Fibroblast of mammary gland (primary cell): Measurements from ENCODE around the gene DNAH17.

Experiments
- DNase-seq: peaks from one replicate; pipeline ENCODE4 v3.0.0-alpha.2; 2010; ENCODE audit warnings: low read depth
- H3K4me3 ChIP-seq: 2 replicates; pipeline ENCODE4 v1.5.1; 2011; ENCODE audit warnings: low read depth, mild to moderate bottlenecking, low read length, moderate library complexity; ENCODE audit not compliant: control insufficient read depth
- TF ChIP-seq, protein P1 (sequence below): conservative IDR thresholded peaks from 2 replicates; pipeline ENCODE4 v1.5.1; 2011; ENCODE audit warnings: low read depth, low read length, inconsistent platforms; ENCODE audit not compliant: control insufficient read depth, insufficient read depth

The DNAH17 gene

GRCh38 chr17:78544881-78545755 is 32.1 kb downstream of the DNAH17 start:
- DNase-seq = no peak
- no peak overlapping the region for H3K4me3 ChIP-seq
- TF ChIP-seq, protein P1, sequence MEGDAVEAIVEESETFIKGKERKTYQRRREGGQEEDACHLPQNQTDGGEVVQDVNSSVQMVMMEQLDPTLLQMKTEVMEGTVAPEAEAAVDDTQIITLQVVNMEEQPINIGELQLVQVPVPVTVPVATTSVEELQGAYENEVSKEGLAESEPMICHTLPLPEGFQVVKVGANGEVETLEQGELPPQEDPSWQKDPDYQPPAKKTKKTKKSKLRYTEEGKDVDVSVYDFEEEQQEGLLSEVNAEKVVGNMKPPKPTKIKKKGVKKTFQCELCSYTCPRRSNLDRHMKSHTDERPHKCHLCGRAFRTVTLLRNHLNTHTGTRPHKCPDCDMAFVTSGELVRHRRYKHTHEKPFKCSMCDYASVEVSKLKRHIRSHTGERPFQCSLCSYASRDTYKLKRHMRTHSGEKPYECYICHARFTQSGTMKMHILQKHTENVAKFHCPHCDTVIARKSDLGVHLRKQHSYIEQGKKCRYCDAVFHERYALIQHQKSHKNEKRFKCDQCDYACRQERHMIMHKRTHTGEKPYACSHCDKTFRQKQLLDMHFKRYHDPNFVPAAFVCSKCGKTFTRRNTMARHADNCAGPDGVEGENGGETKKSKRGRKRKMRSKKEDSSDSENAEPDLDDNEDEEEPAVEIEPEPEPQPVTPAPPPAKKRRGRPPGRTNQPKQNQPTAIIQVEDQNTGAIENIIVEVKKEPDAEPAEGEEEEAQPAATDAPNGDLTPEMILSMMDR = no peak

- TF ChIP-seq, protein P1 = no peak
- DNase-seq = peak; percentile 26
- no peak overlapping the region for H3K4me3 ChIP-seq
Measured at GRCh38 chr17:78541488-78542206, 35.5 kb downstream of the DNAH17 start.

GRCh38 chr17:78539781-78540180 is 37.4 kb downstream of the DNAH17 start:
- TF ChIP-seq, protein P1 = no peak
- no peak overlapping the region for H3K4me3 ChIP-seq
- no peak for DNase-seq

DNA sequence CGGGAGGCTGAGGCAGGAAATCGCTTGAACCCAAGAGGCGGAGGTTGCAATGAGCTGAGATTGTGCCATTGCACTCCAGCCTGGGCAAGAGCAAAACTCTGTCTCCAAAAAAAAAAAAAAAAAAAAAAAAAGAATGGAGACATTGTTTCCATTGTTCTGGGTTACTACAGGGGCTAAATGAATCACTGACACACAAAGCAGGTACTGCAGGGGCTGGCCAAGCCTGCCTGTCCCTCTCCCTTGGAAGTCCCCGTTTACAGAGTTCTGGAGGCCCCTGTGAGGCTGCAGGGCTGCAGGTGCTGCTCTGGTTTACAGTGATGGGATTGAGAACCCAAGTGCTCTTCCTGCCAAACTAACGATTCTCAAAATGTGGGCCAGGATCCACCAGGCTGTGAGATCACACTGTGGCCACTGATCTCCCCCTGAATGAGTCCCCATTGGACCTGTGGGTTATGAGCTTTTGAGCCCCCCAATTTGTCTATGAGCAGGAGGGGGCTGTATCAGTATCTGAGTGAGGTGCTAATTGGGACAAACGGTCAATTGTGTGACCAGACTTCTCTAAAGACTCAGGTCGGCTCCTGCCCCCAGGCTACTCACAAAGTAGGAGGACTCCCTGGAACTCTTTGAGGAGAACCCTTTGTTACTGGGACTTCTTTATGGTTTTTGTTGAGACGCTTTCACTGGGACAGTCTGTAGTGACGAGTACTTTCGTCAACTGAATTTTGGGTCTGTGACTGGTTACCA is 39.0 kb downstream of the DNAH17 start:
- no peak overlapping the region for H3K4me3 ChIP-seq
- TF ChIP-seq, protein P1 = no peak
- no peak for DNase-seq

GRCh38 chr17:78537217-78537860 is 39.9 kb downstream of the DNAH17 start:
- H3K4me3 ChIP-seq = no peak overlapping the region
- no peak for DNase-seq
- TF ChIP-seq, protein P1 = no peak
